HFFc6 (cell line): Measurements from ENCODE around the gene GDF7. TPM values are rescaled to one million over a fixed set of nuclear protein-coding genes. Genes with fewer than 3 reads are reported as not detected.
A peak's percentile ranks its signal among the peaks of the same experiment; 100 is the strongest.

Experiments
- DNase-seq: peaks from one replicate; pipeline ENCODE4 v3.0.0-alpha.2; 2018
- H3K27ac Mint-ChIP-seq: 2 replicates; pipeline ENCODE4 v1.8.0; 2020; ENCODE audit warnings: mild to moderate bottlenecking, mixed read lengths
- H3K27me3 Mint-ChIP-seq: 2 replicates; pipeline ENCODE4 v1.8.0; 2021; ENCODE audit warnings: mild to moderate bottlenecking, moderate library complexity, mixed read lengths; ENCODE audit not compliant: insufficient read depth
- H3K36me3 Mint-ChIP-seq: 2 replicates; pipeline ENCODE4 v1.8.0; 2021; ENCODE audit warnings: low read depth, mixed read lengths
- H3K4me1 Mint-ChIP-seq: 2 replicates; pipeline ENCODE4 v1.8.0; 2020; ENCODE audit warnings: low read depth, mixed read lengths
- H3K4me3 Mint-ChIP-seq: 2 replicates; pipeline ENCODE4 v1.8.0; 2020; ENCODE audit warnings: mild to moderate bottlenecking, moderate library complexity, mixed read lengths
- H3K9me3 Mint-ChIP-seq: 2 replicates; pipeline ENCODE4 v1.8.0; 2020; ENCODE audit warnings: mild to moderate bottlenecking, mixed read lengths
- CTCF ChIP-seq: fragments of 200-600 bp; sonication (generic); IDR thresholded peaks from 2 replicates; pipeline ENCODE4 v1.5.0; 2021; ENCODE audit warnings: antibody characterized with exemption, mild to moderate bottlenecking
- total RNA-seq, 6 experiments: library from RNA; stranded (reverse); fragmentation: NEBNext Ultra II Directional; extraction: Animal tissue kit (Norgen Biotek cat#: 25700); gene quantifications; 2 replicates in 1 of 6; 3 replicates in 5 of 6; pipeline ENCODE4 v1.2.3, GENCODE V29; 2021

Gene GDF7
- total RNA-seq, 6 experiments from 2014 or later, result 0.05 TPM; not detected in 5

GRCh38 chr2:20678780-20679179, 11.8 kb downstream of the GDF7 start:
- Mint-ChIP-seq H3K4me1 (peaks cover 17% of the 10 kb centered on the region), H3K27me3 (peaks cover 5% of the 10 kb centered on the region), H3K9me3 (no peaks in the 10 kb centered on the region), H3K27ac (no peak overlapping the region), H3K4me3 (no peak overlapping the region), H3K36me3 (no peaks in the 10 kb centered on the region)
- no peak for DNase-seq
- TF ChIP-seq CTCF, result no peak

- peaks cover 2% of the 10 kb centered on the region for H3K27me3 Mint-ChIP-seq
- H3K9me3 Mint-ChIP-seq, result no peaks in the 10 kb centered on the region
- H3K27ac Mint-ChIP-seq, result no peak overlapping the region
- TF ChIP-seq CTCF, result no peak
- H3K4me3 Mint-ChIP-seq, result no peak overlapping the region
- DNase-seq, result no peak
- H3K36me3 Mint-ChIP-seq, result no peaks in the 10 kb centered on the region
- peaks cover 1% of the 10 kb centered on the region for H3K4me1 Mint-ChIP-seq
Observed at GRCh38 chr2:20680744-20681375, 13.9 kb downstream of the GDF7 start.

GRCh38 chr2:20682167-20682920, 15.4 kb downstream of the GDF7 start:
- peak; percentile 13 for DNase-seq
- peaks cover 12% of the 10 kb centered on the region; the same call in 1 of the 2 replicates for H3K36me3 Mint-ChIP-seq
- no peak overlapping the region for H3K27ac Mint-ChIP-seq
- peak; percentile 81 for TF ChIP-seq CTCF
- no peaks in the 10 kb centered on the region for H3K9me3 Mint-ChIP-seq
- H3K27me3 Mint-ChIP-seq, result peaks cover 2% of the 10 kb centered on the region
- no peaks in the 10 kb centered on the region; the same call in 1 of the 2 replicates for H3K4me1 Mint-ChIP-seq
- no peak overlapping the region for H3K4me3 Mint-ChIP-seq

GRCh38 chr2:20684581-20685063, 17.7 kb downstream of the GDF7 start:
- H3K36me3 Mint-ChIP-seq, result peaks cover 19% of the 10 kb centered on the region
- no peaks in the 10 kb centered on the region; the same call in 1 of the 2 replicates for H3K4me1 Mint-ChIP-seq
- H3K9me3 Mint-ChIP-seq, result no peaks in the 10 kb centered on the region
- no peak for DNase-seq
- no peak for TF ChIP-seq CTCF
- no peak overlapping the region for H3K4me3 Mint-ChIP-seq
- peaks cover 2% of the 10 kb centered on the region; the same call in 1 of the 2 replicates for H3K27me3 Mint-ChIP-seq
- no peak overlapping the region for H3K27ac Mint-ChIP-seq

GRCh38 chr2:20687260-20687832, 20.4 kb downstream of the GDF7 start:
- no peaks in the 10 kb centered on the region for H3K9me3 Mint-ChIP-seq
- no peaks in the 10 kb centered on the region; the same call in 1 of the 2 replicates for H3K4me1 Mint-ChIP-seq
- no peak for TF ChIP-seq CTCF
- no peak overlapping the region for H3K27ac Mint-ChIP-seq
- peaks cover 2% of the 10 kb centered on the region; the same call in 1 of the 2 replicates for H3K27me3 Mint-ChIP-seq
- H3K4me3 Mint-ChIP-seq, result no peak overlapping the region
- DNase-seq, result no peak
- H3K36me3 Mint-ChIP-seq, result peaks cover 19% of the 10 kb centered on the region
